Erythroblast (primary cell): ENCODE data around the gene TTLL5.

ENCODE experiments used
- GATA1 ChIP-seq: IDR thresholded peaks from 2 replicates; pipeline ENCODE4 v1.6.1; 2011; ENCODE audit warnings: low read depth, mild to moderate bottlenecking, control low read depth, low read length, moderate library complexity
- POLR2A ChIP-seq: IDR thresholded peaks from 2 replicates; pipeline ENCODE4 v1.6.1; 2011; ENCODE audit warnings: mild to moderate bottlenecking, low read length

GRCh38 chr14:75961662-75962061 lies 300.6 kb downstream of the TTLL5 start:
- TF ChIP-seq POLR2A = no peak
- no peak for TF ChIP-seq GATA1
